HepG2 (cell line): ENCODE results near the gene GCN1.

Source experiments
- CEBPB ChIP-seq: IDR thresholded peaks from 2 replicates; pipeline ENCODE4 v1.6.1; 2011; ENCODE audit warnings: low read depth, low read length, improper control_type of control experiment, borderline replicate concordance
- FIP1L1 ChIP-seq: fragments of 200-400 bp; formaldehyde crosslinking; IDR thresholded peaks from 2 replicates; pipeline ENCODE4 v1.6.1; 2018; ENCODE audit warnings: low read depth, mild to moderate bottlenecking, low read length, moderate library complexity, borderline replicate concordance; ENCODE audit not compliant: insufficient read depth
- NFE2L1 ChIP-seq: sonication (generic); formaldehyde crosslinking; IDR thresholded peaks from 2 replicates; pipeline ENCODE4 v1.4.0; 2020; ENCODE audit warnings: missing genetic modification reagents, mild to moderate bottlenecking, borderline replicate concordance
- TF ChIP-seq, protein P1 (sequence below): sonication (generic); formaldehyde crosslinking; IDR thresholded peaks from 2 replicates; pipeline ENCODE4 v1.5.0; 2020; ENCODE audit warnings: mild to moderate bottlenecking, missing genetic modification reagents, moderate library complexity

GRCh38 chr12:120238217-120238616, 43.7 kb upstream of the GCN1 start:
- TF ChIP-seq NFE2L1 (CRISPR knock-in tag) (no peak), FIP1L1 (no peak), CEBPB (no peak)
- TF ChIP-seq, protein P1, sequence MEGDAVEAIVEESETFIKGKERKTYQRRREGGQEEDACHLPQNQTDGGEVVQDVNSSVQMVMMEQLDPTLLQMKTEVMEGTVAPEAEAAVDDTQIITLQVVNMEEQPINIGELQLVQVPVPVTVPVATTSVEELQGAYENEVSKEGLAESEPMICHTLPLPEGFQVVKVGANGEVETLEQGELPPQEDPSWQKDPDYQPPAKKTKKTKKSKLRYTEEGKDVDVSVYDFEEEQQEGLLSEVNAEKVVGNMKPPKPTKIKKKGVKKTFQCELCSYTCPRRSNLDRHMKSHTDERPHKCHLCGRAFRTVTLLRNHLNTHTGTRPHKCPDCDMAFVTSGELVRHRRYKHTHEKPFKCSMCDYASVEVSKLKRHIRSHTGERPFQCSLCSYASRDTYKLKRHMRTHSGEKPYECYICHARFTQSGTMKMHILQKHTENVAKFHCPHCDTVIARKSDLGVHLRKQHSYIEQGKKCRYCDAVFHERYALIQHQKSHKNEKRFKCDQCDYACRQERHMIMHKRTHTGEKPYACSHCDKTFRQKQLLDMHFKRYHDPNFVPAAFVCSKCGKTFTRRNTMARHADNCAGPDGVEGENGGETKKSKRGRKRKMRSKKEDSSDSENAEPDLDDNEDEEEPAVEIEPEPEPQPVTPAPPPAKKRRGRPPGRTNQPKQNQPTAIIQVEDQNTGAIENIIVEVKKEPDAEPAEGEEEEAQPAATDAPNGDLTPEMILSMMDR (CRISPR knock-in tag): no peak
